Activated naive CD4-positive, alpha-beta T cell treated with Interleukin-2 at 50 U/mL for 16 hours (primary cell): Measurements from ENCODE around the gene GRIN1.
A peak's percentile ranks its signal among the peaks of the same experiment; 100 is the strongest.
"Not testable (repeated sequence)": the region's sequence is repeated elsewhere in the genome, so short reads cannot be mapped to it uniquely, and the experiment has no call there.

Source experiments
- DNase-seq: peaks from one replicate; pipeline ENCODE4 v3.0.0-alpha.2; 2020

Gene GRIN1

GRCh38 chr9:137129456-137130175 lies 9.3 kb upstream of the GRIN1 start:
- DNase-seq, result peak; percentile 92

- DNase-seq, result no peak
These were observed 8.7 kb upstream of the GRIN1 start for GRCh38 chr9:137130176-137130755.

- DNase-seq, result no peak
These were observed 4.8 kb upstream of the GRIN1 start for GRCh38 chr9:137134191-137134590.

- DNase-seq, result not testable (repeated sequence)
These were observed 3.8 kb upstream of the GRIN1 start for GRCh38 chr9:137135154-137135553.

GRCh38 chr9:137136261-137136880 lies 2.6 kb upstream of the GRIN1 start:
- DNase-seq, result no peak

GRCh38 chr9:137136881-137137607 lies 1.9 kb upstream of the GRIN1 start:
- DNase-seq, result no peak

- DNase-seq, result no peak
These were observed 764 bp upstream of the GRIN1 start for GRCh38 chr9:137138058-137138721.

- DNase-seq, result no peak
These were observed 655 bp downstream of the GRIN1 start for GRCh38 chr9:137139468-137140150.

GRCh38 chr9:137140151-137141012 lies 1.4 kb downstream of the GRIN1 start:
- no peak for DNase-seq

GRCh38 chr9:137141050-137141810 lies 2.3 kb downstream of the GRIN1 start:
- no peak for DNase-seq

- no peak for DNase-seq
These were observed 3.3 kb downstream of the GRIN1 start for GRCh38 chr9:137141976-137142936.

- no peak for DNase-seq
These were observed 4.5 kb downstream of the GRIN1 start for GRCh38 chr9:137143459-137143858.

GRCh38 chr9:137145731-137146526 lies 7.0 kb downstream of the GRIN1 start:
- DNase-seq, result no peak

GRCh38 chr9:137146527-137146918 lies 7.6 kb downstream of the GRIN1 start:
- no peak for DNase-seq

GRCh38 chr9:137147091-137147792 lies 8.3 kb downstream of the GRIN1 start:
- DNase-seq, result no peak

GRCh38 chr9:137147793-137148160 lies 8.8 kb downstream of the GRIN1 start:
- DNase-seq, result no peak

- no peak for DNase-seq
These were observed 9.3 kb downstream of the GRIN1 start for GRCh38 chr9:137148242-137148641.

- DNase-seq, result no peak
These were observed 9.7 kb downstream of the GRIN1 start for GRCh38 chr9:137148661-137149060.
